Fibroblast of lung (primary cell): ENCODE results near the gene RNF7. TPM values are rescaled to one million over a fixed set of nuclear protein-coding genes. Genes with fewer than 3 reads are reported as not detected.

Experiments used
- DNase-seq, 2 donors: peaks; one replicate each; pipeline versions ENCODE4 v3.0.0 to v3.0.0-alpha.2; 2010; ENCODE audit warnings: low read depth in 2 of 2
- H2AFZ ChIP-seq: 2 replicates; pipeline ENCODE4 v1.5.1; 2012; ENCODE audit warnings: low read length, control low read depth, inconsistent platforms
- H3K27ac ChIP-seq: 2 replicates; pipeline ENCODE4 v1.5.1; 2011; ENCODE audit warnings: low read length, control low read depth; ENCODE audit not compliant: insufficient read depth
- H3K27me3 ChIP-seq: 2 replicates; pipeline ENCODE4 v1.5.1; 2011; ENCODE audit warnings: mild to moderate bottlenecking, low read length; ENCODE audit not compliant: control insufficient read depth, insufficient read depth
- H3K36me3 ChIP-seq: 2 replicates; pipeline ENCODE4 v1.5.1; 2011; ENCODE audit warnings: low read length; ENCODE audit not compliant: control insufficient read depth, insufficient read depth
- H3K4me1 ChIP-seq: 2 replicates; pipeline ENCODE4 v1.5.1; 2011; ENCODE audit warnings: low read length; ENCODE audit not compliant: control insufficient read depth, insufficient read depth; ENCODE audit errors: extremely low read depth
- H3K4me2 ChIP-seq: 2 replicates; pipeline ENCODE4 v1.5.1; 2011; ENCODE audit warnings: low read length, control low read depth; ENCODE audit not compliant: insufficient read depth; ENCODE audit errors: extremely low read depth
- H3K4me3 ChIP-seq, 4 experiments: fragments of 200-600 bp in 1 of 4; sonication (generic) in 1 of 4; replicated peaks in 1 of 4; 2 replicates each; pipeline ENCODE4 v1.5.1; 2011 to 2016; ENCODE audit warnings: low read length in 4 of 4, low read depth in 3 of 4, mild to moderate bottlenecking in 3 of 4, control low read depth in 2 of 4, inconsistent platforms in 1 of 4, mixed read lengths in 1 of 4; ENCODE audit not compliant: insufficient read depth in 1 of 4; ENCODE audit errors: control extremely low read depth in 1 of 4
- H3K79me2 ChIP-seq: 2 replicates; pipeline ENCODE4 v1.5.1; 2012; ENCODE audit warnings: mild to moderate bottlenecking, low read length, inconsistent platforms; ENCODE audit not compliant: control insufficient read depth, insufficient read depth
- H3K9ac ChIP-seq: 2 replicates; pipeline ENCODE4 v1.5.1; 2011; ENCODE audit warnings: mild to moderate bottlenecking, low read length, control low read depth; ENCODE audit not compliant: insufficient read depth
- H3K9me3 ChIP-seq: 2 replicates; pipeline ENCODE4 v1.5.1; 2012; ENCODE audit warnings: low read depth, low read length; ENCODE audit not compliant: control insufficient read depth, insufficient read depth
- H4K20me1 ChIP-seq: 2 replicates; pipeline ENCODE4 v1.5.1; 2011; ENCODE audit warnings: low read length; ENCODE audit not compliant: control insufficient read depth, insufficient read depth; ENCODE audit errors: extremely low read depth
- CTCF ChIP-seq, 2 donors: IDR thresholded peaks in 1 of 2; conservative IDR thresholded peaks in 1 of 2; 1 replicate in 1 of 2; 2 replicates in 1 of 2; pipeline ENCODE4 v1.5.1; 2011 to 2012; ENCODE audit warnings: low read length in 2 of 2, control low read depth in 1 of 2, inconsistent platforms in 1 of 2, low read depth in 1 of 2, mild to moderate bottlenecking in 1 of 2
- EZH2 ChIP-seq: IDR thresholded peaks from 2 replicates; pipeline ENCODE4 v1.5.1; 2012; ENCODE audit warnings: low read length, control low read depth, mild to moderate bottlenecking; ENCODE audit errors: missing control alignments
- polyA plus RNA-seq, 2 donors: library from polyadenylated mRNA; depleted of rRNA in 1 of 2; stranded (reverse) in 1 of 2; unstranded in 1 of 2; fragments of >200 nt; gene quantifications; 2 replicates each; pipeline ENCODE4 v1.2.1, GENCODE V29; 2011 to 2012; ENCODE audit warnings: missing spikeins in 1 of 2
- total RNA-seq: library from RNA; depleted of rRNA; stranded (reverse); fragments of >200 nt; gene quantifications from 2 replicates; pipeline ENCODE4 v1.2.1, GENCODE V29; 2014

The RNF7 gene
- total and polyA plus RNA-seq, 2 donors (not counting 1 experiment from before 2014, with no cell fraction given): 38.6 to 123 TPM

DNA sequence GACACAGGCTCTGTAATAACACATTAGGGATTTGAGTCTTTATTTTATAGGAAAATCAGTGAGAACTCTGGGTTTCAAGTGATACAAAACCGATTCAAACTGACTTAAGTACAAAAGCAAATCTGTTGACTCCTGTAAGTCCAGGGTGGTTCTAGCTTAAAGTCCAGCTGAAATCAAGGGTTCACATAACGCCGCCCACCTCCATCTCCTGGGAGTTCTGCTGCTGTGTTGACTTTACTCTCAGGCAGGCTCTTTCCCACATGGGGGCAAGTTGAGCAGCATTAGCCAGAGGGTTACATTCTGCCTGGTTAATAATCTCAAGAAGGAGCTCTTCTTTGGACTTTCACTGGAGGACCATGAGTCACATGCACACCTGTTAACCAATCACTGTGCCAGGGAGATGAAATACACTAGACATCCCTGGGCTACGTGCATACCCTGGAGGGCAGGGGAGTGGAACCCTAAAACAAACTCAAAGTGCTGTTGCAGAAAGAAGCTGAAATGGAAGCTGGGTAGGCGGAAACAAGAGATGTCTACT is 9.7 kb upstream of the RNF7 start:
- no peak overlapping the region for H2AFZ ChIP-seq
- no peaks in the 10 kb centered on the region for H3K27me3 ChIP-seq
- no peak overlapping the region for H3K27ac ChIP-seq
- H3K9me3 ChIP-seq: no peaks in the 10 kb centered on the region
- H3K4me3 ChIP-seq: no peak overlapping the region
- no peak for DNase-seq
- no peak overlapping the region for H3K4me2 ChIP-seq
- no peaks in the 10 kb centered on the region for H4K20me1 ChIP-seq
- H3K9ac ChIP-seq: no peak overlapping the region
- no peaks in the 10 kb centered on the region for H3K79me2 ChIP-seq
- no peaks in the 10 kb centered on the region for H3K36me3 ChIP-seq
- no peaks in the 10 kb centered on the region for H3K4me1 ChIP-seq
- no peak for TF ChIP-seq EZH2
- TF ChIP-seq CTCF (conservative IDR thresholded peaks at IDR 0.05 in 1 of 2, IDR thresholded peaks at IDR 0.05 in 1 of 2; ENCODE audit: low read depth in 1 of 2, low read length in 2 of 2): no peak

DNA sequence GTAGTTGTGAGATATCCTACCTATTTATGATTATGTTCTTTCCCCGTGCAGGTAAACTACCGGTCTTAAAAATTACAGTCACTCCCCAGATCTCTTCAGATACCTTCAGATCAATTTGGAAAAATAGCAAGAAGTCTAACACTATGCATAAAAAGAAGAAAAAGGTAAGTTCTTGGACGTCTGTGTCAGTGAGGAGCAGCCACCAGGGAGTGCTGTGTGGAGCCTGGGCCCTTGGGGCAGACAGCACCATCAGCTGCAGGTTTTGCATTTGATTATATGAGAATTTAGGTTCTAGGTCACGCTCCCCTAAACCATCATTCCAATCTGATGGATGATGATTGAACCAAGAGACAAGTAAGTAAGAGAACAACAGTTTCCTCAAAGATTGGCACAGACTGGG is 8.9 kb upstream of the RNF7 start:
- no peaks in the 10 kb centered on the region for H3K27me3 ChIP-seq
- H3K36me3 ChIP-seq: no peaks in the 10 kb centered on the region
- TF ChIP-seq CTCF (conservative IDR thresholded peaks at IDR 0.05 in 1 of 2, IDR thresholded peaks at IDR 0.05 in 1 of 2; ENCODE audit: low read depth in 1 of 2, low read length in 2 of 2) (no peak), EZH2 (no peak)
- no peak overlapping the region for H3K4me2 ChIP-seq
- H3K9ac ChIP-seq: no peak overlapping the region
- no peaks in the 10 kb centered on the region for H3K4me1 ChIP-seq
- H3K9me3 ChIP-seq: no peaks in the 10 kb centered on the region
- no peak for DNase-seq
- no peak overlapping the region for H3K27ac ChIP-seq
- no peak overlapping the region for H3K4me3 ChIP-seq
- H3K79me2 ChIP-seq: no peaks in the 10 kb centered on the region
- H4K20me1 ChIP-seq: no peaks in the 10 kb centered on the region
- H2AFZ ChIP-seq: no peak overlapping the region

- no peak overlapping the region for H3K4me3 ChIP-seq
- no peaks in the 10 kb centered on the region for H3K9me3 ChIP-seq
- no peak overlapping the region for H3K4me2 ChIP-seq
- no peaks in the 10 kb centered on the region for H4K20me1 ChIP-seq
- no peaks in the 10 kb centered on the region for H3K27me3 ChIP-seq
- H3K27ac ChIP-seq: no peak overlapping the region
- no peak for DNase-seq
- peaks cover 21% of the 10 kb centered on the region for H3K79me2 ChIP-seq
- no peak overlapping the region for H2AFZ ChIP-seq
- H3K9ac ChIP-seq: no peak overlapping the region
- TF ChIP-seq EZH2 (no peak), CTCF (conservative IDR thresholded peaks at IDR 0.05 in 1 of 2, IDR thresholded peaks at IDR 0.05 in 1 of 2; ENCODE audit: low read depth in 1 of 2, low read length in 2 of 2) (no peak)
- H3K36me3 ChIP-seq: no peaks in the 10 kb centered on the region
- no peaks in the 10 kb centered on the region for H3K4me1 ChIP-seq
Observed at GRCh38 chr3:141735176-141735575, 2.9 kb upstream of the RNF7 start.
